Right kidney (tissue), 1 donor: ENCODE data around the gene NR2C2AP.

Experiments used
- DNase-seq: peaks from one replicate; pipeline ENCODE4 v3.0.0-alpha.2; 2016

The NR2C2AP gene

DNA sequence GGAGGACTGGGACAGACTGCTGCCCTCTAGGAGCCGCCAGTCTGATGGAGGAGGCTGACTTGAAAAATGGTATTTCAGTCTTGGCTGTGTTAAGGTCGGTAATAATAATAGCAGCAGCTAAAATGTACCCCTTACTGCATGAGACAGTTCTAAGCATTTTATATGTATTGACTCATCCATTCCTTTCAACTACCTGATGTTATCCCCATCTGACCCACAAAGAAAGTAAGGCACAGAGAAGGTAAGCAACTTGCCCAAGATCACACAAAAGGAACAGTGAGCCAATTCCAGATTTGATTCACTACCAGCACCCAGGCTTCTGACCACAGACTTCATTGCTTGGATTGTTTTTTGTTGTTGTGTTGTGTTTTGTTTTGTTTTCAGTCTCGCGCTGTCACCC is 12.6 kb upstream of the NR2C2AP start:
- DNase-seq = no peak

DNA sequence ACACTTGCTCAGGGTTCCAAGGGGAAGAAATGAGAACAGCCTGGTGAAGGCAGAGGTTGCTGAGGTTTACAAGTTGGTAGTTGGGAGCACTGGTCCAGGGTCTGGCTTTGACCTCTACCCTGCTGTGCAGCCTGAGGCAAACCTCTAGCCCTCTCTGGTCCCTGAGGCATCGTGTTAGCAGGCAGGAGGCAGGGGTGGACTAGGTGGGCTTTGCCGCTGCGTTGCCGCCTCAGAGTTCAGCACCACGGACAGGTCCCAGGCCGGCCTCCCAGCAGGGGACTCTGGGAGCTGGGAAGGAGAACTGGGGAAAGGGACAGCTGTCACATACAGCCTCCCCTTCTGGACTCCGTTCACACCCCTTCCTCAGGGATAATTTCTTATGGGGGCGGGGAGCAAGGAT is 11.7 kb upstream of the NR2C2AP start:
- DNase-seq = peak; percentile 32

DNA sequence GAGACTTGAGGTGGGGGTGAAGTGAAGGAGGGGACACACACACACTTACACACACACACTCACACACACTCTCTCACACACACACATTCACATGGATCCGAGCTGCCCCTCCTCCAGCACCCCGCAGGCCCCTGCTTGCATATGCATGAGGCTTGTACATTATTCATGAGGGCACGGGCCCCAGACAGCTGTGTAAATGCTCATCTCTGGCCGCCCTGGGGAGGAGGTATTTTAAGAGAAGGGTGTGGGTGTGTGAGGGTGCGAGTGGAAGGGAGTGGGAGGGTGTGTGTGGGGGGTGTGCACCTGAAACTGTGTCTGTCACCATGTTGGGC is 10.9 kb upstream of the NR2C2AP start:
- DNase-seq = no peak

DNA sequence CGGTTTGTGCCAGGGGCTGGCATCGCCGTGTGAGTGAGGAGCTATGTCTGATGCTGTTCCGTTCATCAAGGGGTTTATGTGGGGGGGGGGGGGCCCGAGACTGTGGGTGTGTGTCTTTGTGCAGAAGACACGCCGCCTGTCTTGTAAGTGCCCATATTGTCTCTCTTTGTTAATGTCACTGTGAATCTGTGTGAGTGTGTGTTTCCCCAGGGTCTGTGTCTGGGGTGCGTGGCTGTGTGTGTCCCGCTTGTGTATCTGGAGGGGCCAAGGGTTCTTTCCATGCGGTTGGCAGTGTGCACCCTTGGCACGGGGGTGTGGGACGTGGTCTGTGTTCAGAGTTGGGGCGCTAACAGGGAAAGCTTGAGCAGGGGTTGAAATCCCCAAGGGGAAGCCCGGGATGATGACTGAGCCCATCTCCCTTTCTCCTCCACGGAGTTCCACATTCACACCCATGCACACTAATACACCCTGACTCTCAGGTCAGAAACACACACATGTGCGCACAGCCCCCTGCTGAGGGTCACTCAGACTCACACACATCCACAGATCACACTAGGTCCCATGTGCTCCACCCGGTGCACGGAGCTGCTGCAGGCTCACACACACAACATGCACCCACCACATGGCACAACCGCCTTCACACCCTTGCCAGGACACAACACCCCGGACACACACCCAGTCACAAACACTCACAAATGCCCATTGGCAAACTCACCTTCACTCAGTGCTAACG is 10.4 kb upstream of the NR2C2AP start:
- no peak for DNase-seq

DNA sequence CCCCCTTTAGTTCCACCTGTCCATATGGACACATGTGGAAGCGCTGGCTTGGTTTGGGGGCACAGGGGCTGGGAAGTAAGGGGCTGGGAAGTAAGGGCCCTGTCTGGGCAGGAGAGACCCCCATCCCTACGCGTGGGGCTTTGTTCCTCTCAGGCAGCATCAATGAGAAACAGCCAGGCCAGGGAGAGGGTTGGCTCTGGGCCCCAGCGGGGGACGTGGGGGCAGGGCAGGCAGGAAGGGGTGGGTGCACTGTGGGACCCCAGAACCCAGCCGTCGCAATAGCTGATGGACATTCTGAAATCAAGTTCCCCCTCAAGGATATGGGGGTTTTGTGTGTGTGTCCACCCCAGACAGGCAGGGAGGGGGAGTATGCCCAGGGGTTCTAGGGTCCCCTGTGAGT is 9.7 kb upstream of the NR2C2AP start:
- no peak for DNase-seq

DNA sequence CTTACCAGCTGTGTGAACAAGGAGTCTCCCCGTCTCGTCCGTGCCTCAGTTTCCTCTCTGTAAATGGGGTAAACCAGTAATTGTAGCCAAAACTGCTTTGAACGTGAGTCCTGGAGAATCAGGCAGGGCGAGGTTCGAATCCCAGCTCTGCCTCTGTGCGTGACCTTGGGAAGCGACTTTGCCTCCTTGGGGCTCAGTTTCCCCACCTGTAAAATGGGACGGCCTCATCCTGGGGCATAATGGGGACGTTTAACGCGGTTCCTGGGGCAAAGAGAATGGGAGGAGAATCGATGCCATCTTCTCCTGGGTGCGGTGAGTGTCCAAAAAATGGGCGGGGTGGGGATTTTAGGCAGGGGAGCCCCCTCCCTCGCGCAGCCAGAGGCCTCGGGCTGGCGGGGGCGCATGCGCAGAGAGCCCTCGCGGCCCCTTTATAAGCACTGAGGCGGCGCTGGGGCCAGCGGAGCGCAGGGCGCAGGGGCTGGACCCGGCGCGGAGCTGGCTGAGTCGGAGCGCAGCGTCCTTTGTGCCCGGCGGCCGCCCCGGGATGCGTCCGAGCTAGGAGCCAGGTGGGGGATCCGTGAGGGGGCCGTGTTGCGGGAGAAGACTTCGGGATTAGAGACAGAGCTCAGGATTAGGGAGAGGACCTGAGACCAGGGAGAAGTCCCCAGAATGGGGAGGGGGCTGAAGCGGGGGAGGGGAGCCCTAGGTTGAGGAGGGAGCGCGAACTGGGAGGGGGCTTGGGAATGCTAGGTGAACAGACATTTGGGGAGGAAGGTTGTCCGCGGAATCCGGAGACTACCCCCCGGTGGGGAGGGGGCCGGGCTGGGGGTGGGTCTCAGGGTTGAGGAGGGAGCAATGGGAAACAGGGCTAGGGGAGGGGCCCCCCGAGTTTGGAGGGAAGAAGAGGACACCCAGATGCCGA is 8.5 kb upstream of the NR2C2AP start, which contains the start of gene NCAN:
NCAN (plus strand) TSS at position 460 of the 922 bp plus-strand sequence. CDS start 4,996 bp downstream, outside the sequence.
- DNase-seq = no peak

DNA sequence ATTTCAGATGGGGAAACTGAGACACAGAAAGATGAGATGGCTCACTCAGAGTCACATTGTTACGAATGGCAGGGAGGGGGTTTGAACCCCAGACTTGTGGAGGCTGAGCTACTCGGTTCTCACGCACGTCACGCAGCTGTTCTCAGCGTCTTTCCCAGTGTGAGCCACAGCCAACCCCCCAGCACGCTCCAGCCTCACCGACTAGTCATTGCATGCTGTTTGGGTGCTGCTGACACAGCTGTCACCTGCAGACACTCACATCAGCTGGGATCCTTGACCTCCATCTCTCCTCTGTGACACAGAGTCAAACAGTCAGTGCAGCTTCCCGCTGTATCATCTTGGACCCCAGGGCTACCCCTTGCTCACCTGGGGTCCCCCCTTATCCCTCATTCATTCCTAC is 6.2 kb upstream of the NR2C2AP start:
- DNase-seq = no peak

DNA sequence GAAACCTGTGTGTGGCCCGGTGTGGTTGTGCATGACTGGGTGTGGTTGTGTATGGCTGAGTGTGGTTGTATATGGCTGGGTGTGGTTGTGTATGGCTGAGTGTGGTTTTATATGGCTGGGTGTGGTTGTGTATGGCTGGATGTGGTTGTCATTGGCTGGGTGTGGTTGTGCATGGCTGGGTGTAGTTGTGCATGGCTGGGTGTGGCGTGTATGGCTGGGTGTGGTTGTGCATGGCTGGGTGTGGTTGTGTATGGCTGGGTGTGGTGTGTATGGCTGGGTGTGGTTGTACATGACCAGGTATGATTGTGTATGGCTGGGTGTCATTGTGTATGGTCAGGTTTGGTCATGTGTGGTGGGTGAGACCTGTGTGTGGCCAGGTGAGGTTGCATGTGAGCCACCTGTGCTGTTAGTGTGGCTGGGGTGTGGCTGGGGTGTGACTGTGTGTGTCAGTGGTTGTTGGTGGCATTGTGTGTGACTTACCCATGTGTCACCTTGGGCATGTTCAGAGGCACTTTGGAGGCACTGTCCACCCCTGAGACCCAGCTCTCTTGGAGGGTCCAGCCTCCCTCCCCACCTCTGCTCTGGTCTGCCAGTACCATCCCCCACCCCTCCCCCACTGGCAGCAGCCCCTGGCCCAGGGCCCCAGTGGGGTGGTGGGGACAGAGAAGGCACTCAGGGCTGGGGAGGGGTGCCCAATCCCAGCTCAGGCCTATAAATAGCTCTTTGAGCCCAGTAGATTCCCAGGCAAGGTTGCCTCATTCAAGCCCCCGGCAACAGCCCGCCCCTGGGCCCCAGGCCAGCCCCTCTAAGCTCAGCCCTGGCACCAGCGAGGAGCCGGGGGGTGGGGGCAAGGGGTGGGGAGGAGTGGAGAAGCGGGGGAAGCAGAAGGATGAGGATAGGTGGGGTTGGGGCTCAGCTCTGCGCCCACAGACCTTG is 4.7 kb upstream of the NR2C2AP start:
- no peak for DNase-seq

DNA sequence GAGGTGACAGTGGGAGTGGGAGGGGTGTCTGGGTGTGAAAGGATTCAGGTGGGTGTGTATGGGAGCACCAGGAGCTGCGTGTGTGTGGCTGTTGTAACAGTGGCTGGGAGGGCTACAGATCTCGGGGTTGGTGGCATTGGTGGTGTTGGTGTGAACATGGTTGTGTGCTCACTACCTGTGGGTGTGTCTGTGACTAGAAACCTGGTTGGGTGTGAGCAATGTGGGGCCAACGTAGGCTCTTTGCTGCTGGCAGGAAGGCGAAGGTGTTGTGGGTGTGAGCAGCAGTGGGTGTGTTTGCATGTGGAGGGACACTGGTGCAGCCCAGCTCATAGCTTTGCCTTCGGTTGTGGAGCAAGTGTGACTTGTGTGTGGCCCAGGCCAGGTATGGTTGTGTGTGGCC is 3.7 kb upstream of the NR2C2AP start:
- no peak for DNase-seq

DNA sequence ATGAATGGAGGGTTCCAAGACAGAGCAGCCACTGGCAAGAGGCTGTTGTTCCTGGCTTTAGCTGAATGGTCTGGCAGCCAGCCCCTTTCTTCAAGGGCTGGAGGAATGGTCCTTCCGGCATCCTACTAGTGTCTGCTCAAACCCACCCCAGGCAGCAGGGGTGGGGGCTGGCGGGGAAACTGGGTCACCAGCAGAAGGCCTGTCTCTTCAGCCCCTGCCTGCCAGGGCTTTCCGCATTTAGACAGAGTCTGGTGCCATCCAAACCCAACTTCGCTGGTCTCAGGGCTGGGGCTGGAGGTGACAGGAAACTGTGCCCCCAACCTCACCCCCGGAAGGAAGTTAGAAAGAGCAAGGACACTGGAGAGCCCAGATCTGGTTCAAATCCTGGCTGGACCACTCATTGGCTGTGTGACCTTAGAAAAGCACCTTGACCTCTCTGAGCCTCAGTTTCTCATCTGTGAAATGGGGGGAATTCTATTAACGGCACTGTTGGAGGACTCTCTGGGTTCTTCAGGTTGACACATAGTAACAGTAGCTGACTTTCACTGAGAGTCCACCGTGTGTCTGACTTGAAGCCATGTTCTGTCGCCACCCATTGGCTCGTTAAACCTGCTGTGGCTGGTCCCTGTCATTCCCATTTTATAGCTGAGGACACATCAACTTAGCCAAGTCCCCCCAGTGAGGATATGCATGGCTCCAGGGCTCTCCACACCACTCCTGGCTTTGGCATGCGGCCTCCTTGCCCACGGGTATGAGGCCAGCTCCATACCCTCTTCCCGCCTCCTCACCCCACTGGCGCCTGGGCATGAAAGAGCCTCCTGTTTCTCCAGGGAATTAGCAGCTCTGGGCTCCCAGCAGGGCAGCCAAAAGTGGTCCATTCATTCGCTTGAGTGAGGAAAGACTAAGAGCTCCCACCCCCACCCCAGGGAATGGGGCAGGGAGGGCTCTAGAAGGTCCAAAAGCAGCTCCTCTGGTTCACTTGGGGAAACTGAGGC is 2.5 kb upstream of the NR2C2AP start:
- no peak for DNase-seq

DNA sequence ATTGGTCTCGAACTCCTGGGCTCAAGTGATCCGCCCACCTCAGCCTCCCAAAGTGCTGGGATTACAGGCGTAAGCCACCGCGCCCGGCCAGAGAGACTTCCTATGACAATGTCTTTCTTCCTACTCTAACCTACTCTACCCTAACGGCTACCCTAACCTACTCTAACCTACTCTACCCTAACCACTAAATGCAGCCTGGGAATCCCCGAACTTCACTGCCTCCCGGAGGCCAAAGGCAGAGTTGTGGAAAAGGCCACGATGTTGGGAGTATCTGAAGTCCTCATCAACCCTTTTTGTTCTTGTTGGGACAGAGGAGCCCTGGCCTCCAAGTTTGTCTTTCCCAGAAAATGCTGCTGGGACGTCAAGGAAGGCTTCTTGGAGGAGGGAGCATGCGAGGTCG is 967 bp upstream of the NR2C2AP start:
- no peak for DNase-seq

DNA sequence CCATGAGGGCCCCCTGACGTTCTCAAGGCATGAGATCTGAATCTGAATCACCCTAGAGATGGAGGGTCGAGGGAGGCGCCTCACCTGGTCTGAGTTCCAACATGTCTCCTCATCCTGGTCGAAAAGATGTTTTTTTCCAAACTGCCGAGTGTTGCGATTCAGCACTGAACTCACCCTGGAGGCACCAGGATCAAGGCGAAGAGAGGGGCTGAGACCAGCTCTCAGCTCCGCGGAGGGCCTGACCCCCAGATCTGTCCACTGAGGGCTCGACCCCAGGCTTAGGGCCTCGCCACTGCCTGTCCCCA is 555 bp downstream of the NR2C2AP start:
- no peak for DNase-seq

DNA sequence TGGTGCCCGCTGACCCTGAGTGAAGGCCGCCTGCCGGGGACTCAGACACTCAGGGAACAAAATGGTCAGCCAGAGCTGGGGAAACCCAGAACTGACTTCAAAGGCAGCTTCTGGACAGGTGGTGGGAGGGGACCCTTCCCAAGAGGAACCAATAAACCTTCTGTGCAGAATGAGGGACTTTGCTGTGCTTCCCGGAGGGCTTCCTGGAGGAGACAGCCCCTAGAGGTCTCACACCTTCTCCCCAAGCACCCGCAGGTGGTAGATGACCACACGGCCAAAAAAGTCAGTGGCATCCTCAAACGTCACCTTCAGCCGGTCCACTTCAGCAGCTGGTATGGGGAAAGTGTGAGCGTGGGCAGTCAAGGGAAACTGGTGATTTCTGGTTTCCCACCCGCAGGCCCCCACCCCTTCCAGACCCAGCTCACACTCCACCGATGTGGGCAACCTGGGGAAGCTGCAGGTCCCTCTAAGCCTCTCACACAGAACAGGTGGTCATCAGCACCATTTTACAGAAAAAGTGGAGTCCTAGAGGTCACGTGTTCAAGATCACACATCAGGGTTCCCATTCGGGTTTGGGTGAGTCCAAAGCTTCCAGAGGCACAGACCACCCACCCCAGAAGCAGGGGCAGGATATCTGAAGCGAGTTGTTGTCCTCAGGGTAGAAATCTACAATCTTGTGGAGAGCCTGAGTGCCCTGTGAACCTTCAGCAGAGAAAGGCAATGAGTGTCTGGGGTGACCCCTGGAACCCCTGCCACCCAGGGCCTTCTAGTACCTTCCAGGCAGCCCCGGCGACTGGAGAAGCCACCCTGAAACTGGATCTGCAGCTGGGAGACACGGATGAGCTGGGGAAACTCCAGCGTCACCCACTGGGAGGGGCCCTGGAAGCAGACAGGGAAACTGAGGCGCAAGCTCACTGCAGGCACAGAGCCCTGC is 1.2 kb downstream of the NR2C2AP start:
- no peak for DNase-seq

DNA sequence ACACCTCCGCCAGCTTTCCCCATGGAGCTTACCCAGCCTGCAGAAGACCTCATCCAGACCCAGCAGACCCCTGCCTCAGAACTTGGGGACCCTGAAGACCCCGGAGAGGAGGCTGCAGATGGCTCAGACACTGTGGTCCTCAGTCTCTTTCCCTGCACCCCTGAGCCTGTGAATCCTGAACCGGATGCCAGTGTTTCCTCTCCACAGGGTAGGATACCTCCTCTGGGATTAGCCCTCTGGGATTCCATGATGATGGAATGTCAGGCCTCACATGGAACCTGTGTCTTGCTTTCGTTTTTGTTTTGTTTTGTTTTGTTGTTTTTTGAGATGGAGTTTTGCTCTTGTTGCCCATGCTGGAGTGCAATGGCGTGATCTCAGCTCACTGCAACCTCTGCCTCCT is 9.3 kb downstream of the NR2C2AP start:
- no peak for DNase-seq

DNA sequence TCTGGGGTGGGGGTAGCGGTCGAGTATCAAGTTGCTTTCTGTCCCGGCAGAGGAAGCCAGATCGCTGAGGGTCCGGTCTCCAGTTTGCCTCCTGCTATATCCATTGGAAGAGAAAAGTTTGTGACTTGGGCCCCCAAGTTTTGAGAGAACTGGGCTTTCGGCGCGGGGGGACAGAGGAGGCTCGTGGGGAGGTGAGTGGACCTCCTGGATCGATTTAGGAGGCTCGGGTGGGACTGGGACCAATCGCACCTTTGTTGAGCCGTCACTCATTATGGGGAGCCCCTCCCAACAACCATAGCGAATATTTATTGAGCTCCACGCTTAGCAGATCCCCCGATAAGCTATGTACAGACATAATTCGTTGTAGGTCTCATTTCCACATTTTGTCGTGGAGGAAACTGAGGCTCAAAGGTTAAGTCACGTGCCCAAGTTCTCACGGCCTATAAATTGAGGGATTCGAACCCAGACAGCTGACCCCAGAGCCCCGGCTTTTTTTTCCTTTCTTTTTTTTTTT is 10.2 kb downstream of the NR2C2AP start:
- peak; percentile 64 for DNase-seq

DNA sequence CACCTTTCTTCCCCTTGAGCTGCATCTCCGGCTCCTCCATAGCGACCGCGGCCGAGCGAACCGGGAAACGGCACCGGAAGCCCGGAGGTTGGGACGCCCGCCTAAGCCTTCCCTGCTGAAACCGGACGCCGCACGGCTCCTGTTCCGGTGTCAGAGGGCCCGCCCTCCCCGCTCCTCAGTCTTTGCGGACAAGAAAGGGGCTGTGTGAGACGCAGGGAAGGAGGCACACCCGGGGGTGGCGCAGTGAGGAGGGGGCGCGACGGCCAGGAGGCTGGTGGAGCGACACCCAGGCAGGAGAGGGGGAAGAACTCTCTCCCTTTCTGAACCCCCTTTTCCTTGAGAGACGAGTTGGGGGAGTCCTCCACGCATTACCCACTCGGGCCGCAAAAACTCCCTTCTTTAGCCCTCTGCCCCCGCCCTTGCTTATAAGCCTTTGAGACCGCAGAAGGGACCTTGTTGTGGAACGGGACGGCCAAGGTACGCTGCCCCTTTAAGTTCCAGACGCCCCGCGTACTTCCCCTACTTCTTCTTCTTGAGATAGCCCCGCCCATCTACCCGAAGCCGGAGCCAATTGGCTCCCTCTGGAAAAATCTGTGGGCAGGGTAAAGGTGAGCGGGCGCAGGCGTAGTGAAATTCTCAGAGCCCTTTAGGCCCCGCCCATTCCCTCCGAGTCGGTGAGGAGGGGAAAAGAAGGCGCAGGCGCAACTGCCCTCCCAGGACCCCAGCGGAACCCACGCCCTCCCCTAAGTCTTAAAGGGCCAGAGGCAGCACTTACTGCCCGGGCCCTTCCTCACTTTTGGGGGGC is 10.9 kb downstream of the NR2C2AP start, which contains the start of the genes BORCS8 and RFXANK:
BORCS8 (minus strand) TSS at position 75 of the 805 bp plus-strand sequence; CDS start at position 40, 35 bp downstream.
RFXANK (plus strand) TSS at position 181 of the 805 bp plus-strand sequence. CDS start 1,689 bp downstream, outside the sequence.
- DNase-seq = peak; percentile 92

DNA sequence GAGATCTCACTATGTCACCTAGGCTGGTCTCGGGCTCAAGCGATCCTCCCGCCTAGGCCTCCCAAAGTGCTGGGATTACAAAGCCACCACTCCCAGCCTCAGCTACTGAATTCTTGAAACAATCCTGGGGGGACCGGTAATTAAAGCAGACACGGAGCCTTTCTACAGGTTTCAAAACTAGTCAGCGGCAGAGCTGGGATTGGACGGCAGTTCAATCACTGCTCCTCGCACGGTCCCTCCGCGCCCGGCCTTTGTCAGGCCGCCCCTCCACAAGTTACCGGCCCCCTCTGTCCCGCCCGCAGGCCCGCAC is 11.5 kb downstream of the NR2C2AP start:
- no peak for DNase-seq

DNA sequence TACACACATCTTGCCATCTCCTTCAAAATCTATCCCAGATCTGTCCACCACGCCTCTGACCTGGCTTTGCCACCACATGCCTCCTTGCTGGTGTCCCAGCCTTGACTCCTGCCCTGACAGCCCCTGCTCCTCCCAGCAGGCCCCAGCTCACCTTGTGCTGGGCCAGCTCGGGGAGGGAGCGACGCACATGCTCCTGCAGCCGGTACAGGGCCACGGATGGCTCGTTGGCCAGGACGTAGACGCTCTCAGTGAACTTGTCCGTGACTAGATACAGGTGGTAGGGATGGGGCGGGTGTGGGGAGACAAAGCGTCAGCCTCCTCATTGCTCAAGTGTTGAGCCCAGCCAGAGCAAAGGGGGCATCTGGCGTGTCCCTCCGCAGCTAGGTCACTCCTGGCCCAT is 16.5 kb downstream of the NR2C2AP start:
- DNase-seq = no peak
